Amniotic stem cell (primary cell): ENCODE measurements around the gene UNC79.
"Not testable (repeated sequence)": the region's sequence is repeated elsewhere in the genome, so short reads cannot be mapped to it uniquely, and the experiment has no call there.

Experiments
- DNase-seq: peaks from one replicate; lab custom pipeline; 2025; lab: John Stamatoyannopoulos, UW

UNC79 gene

DNA sequence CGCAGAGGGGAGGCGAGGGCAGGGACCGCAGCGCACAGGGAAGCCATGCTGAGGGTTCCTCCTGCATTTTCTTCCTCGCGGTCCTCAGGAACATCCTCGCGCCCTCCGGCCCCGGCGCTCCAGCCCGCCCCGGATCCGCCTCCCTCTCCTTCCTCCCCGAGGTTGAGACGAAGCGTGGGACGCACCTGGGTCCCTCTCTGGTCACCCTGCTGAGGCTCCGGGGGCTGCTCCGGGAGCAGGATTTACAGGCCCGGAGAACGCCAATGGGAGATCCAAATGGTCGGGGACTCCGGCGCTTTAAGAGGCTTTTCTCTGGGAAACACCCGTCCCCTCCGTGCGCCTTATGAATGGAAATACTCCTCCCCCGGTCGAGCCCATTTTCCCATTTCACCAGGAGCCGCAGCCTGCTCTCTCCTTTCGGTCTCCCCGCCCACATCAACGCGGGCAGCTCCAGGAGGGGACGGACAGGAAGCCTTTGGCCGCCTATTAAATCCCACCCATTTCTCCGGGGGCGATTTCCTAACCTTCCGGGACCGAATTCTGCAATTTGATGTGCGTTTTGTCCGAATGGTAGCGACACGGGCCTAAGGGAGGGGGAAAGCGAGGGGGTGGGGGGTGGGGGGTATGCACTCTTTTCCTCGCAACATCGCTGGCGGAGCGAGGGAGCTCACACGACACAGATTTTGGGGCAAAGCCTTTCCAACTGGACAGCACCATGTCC, at the start of gene UNC79:
TSS of gene UNC79 (plus strand) at position 625 of the 721 bp plus-strand sequence. CDS start at position 716, 91 bp downstream.
- DNase-seq, result no peak

DNA sequence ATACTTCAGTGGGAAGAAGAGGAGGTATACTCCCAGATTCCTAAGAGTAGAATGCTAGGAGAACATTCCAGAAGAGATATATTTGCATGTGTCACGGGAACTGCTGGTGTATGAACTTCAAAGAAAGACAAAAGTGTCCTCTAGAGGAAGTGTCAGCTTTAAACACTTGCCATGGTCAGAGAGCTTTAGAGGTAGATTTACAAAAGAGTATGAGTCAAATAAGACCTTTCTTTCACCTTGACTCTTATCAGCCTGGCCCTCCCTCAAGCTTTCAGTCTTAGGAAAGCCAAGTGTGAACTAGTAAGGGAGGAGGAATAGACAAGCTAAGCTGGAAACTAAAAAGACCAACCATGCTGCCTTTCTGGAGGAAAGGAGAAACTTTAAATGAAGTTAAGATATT, 49.1 kb upstream of the UNC79 start:
- no peak for DNase-seq

DNA sequence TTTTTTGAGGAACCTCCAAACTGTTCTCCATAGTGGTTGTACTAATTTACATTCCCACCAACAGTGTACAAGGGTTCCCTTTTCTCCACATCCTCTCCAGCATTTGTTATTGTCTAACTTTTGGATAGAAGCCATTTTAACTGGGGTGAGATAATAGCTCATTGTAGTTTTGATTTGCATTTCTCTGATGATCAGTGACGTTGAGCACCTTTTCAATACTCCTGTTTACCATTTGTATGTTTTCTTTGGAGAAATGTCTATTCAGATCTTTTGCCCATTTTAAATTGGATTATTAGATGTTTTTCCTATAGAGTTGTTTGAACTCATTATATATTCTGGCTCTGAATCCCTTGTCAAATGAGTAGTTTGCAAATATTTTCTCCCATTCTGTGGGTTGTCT, 46.5 kb upstream of the UNC79 start:
- not testable (repeated sequence) for DNase-seq

DNA sequence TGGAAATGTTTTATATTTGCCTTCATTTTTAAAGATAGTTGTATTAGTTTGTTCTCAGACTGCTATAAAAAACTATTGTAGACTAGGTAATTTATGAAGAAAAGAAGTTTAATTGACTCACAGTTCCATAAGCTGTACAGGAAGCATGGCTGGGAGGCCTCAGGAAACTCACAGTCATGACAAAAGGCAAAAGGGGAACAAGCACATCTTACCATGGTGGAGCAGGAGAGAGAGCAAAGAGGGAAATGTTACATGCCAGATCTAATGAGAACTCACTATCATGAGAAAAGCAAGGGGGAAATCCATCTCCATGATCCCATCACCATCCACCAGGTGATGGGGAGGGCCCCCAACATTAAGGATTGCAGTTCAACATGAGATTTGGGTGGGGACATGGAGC, 35.5 kb upstream of the UNC79 start:
- no peak for DNase-seq

DNA sequence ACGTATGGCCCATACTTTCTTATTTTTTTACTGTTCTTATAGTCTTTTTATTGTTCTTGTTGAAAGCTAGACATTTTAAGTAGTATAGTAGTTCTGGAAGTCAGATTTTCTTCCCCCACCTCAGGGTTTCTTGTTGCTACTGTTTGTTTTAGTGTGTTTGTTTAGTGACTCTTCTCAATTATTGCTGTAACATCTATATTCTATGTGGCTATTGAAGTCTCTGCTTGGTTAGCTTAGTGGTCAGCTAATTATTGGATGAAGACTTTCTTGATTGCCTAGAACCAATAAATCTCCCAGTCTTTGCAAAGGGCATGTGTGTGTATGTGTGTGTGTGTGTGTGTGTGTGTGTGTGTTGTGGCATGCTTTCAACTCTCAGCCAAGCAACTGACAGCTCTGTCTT, 34.3 kb upstream of the UNC79 start:
- DNase-seq, result no peak

DNA sequence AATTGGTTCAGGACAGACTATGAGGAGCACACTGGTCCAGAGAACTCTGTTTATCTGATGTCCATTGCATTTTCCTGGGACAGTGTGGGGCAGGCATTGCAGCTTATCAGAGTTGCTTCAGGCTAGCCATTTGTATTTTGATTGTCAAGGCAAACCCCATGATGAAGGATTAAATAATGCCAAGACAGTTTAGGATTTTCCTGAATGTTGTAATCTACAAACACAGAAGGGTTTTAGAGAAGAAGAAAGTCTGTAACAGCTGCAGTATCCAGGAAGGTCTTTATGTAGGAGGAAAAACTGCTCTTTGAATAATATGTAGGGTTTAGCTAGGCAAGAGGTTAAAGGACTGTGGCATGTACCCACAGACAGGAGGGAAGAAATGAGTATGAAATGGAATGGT, 32.2 kb upstream of the UNC79 start:
- DNase-seq, result no peak

DNA sequence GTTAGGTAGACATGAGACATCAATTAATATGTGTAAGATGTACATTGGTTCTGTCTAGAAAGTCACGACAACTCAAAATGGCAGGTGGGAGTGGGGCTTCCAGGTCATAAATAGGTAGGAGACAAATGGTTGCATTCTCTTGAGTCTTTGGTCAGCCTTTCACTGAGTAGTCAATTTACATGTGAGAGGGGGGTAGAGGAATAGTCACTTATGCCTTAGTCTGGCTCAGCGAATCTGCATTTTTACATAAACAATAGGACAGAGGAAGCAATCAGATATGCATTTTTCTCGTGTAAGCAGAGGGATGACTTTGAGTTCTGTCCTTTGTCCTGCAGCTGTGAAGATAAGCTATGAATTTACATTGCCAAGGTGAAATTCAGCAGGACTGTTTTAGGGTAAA, 27.8 kb upstream of the UNC79 start:
- DNase-seq, result no peak

DNA sequence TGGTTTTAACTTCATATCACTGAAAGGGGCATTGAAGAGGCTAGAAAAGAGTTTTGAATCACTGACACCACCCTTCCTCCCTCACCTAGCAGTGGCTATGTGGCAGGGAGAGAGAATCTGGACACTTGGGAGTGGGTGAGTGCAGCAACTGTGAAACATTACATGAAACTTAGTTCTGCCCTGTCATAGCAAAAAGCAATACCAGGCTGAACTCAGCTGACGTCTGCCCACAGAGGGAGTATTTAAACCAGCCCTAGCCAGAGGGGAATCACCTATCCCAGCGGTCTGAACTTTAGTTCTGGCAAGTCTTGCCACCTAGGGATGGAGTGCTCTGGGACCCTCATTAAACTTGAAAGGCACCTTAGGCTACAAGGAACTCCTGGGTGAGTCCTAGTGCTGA, 20.7 kb upstream of the UNC79 start:
- DNase-seq, result no peak

DNA sequence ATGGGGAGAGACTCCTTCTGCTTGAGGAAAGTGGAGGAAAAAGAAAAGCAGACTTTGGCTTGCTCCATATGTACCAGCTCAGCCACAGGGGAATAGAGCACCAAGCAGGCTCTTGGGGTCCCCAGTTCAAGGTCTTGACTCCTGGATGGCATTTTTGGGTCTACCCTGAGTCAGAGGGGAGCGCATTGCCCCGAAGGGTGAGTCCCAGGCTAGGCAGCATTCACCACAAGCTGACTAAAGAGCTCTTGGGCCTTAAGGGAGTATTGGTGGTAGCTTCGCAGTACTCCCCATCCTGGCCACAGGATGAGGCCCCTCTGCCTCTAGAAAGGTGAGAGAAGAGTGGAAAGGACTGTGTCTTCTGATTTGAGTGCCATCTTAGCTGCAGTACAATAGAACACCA, 19.8 kb upstream of the UNC79 start:
- DNase-seq, result no peak

DNA sequence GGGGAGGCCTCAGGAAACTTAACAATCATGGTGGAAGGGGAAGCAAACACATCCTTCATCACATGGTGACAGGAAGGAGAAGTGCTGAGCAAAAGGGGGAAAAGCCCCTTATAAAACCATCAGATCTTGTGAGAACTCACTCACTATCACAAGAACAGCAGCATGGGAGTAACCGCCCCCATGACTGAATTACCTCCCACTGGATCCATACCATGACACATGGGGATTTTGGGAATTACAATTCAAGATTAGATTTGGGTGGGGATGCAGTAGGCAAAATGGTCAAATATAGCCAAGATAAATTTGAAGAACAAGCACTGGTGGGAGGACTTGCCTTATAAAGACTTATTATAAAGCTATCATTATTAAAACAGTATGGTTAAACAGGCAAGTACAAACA, 5.6 kb upstream of the UNC79 start:
- not testable (repeated sequence) for DNase-seq

DNA sequence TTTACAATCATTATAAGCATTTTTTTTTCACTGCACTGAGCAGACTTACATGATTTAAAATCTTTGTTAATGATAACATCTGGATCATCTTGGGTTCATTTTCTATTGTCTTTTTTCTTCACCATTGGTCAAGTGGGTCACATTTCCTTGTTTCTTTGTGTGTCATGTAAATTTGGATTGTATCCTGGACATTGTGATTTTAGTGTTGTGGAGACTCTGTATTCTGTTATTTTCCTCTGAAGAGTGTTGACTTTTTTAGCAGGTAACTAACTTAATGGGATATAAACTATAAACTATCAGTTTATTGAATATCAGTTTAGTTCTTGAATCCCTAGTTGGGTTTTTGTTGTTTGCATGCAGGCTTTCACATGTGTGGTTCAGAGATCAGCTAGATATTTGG, 4.0 kb upstream of the UNC79 start:
- DNase-seq, result no peak

DNA sequence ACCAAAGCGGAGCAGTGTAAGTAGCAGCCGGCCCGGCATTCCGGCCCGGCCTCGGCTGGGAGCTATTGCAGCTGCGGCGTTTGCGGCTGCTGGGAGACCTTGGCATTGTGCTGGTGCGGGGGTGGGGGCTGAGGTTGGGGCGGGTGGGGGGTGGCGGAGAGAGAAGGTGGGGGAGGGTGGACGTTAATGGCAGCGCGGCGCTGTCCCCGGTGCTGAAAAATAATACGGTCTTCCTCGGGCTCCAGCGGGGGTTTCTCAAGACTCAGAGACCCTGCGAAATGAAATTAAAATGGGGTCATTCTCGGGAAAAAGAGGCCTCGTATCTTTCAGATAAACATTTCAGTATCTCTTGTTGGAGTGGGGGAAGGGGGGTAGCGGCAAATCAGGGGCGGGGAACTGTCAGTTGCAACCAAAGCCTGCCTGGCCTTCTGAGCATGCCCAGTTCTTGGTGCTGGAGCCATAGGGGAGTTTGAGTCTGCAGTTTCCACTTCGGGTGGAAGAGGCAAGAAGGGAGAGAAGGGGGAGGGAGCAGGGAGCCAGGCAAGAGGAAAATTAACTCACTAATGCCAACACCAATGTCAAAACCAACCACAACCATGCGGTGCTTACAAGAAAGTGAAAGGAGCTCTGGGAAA, 414 bp downstream of the UNC79 start:
- DNase-seq, result no peak

DNA sequence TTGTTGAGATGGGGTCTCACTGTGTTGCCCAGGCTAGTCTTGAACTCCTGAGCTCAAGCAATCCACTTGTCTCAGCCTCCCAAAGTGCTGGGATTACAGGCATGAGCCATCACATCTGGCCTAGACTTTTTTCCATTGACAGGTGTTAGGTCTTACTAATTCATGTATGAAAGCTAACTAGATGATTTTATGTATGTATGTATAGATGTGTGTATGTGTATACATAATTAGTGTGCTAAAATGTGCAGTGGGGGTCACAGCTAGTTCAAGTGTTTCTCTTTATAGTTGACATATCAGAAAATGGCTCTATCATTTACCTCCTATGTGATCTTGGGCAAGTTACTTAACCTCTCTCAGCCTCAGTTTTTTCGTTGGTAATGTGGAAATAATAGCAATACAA, 23.5 kb downstream of the UNC79 start:
- no peak for DNase-seq

DNA sequence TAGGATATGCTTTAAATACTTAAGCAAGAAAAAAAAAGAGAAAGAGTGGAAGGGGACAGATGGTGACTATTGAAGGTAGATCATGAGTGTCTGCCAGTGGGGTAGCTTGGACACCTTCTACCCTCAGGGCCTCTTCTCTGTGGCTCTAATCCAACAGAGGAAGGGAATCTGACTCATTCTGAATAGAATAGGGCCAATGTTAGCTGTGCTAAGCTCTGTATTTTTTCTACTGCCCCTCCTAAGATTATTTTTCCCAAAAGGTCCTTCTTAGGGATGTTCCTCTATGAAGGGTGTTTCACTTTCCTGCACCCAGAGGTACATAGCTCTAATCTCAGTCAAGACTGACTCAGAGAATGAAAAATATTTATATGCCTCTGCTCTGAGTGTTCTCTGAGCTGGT, 25.6 kb downstream of the UNC79 start:
- no peak for DNase-seq

DNA sequence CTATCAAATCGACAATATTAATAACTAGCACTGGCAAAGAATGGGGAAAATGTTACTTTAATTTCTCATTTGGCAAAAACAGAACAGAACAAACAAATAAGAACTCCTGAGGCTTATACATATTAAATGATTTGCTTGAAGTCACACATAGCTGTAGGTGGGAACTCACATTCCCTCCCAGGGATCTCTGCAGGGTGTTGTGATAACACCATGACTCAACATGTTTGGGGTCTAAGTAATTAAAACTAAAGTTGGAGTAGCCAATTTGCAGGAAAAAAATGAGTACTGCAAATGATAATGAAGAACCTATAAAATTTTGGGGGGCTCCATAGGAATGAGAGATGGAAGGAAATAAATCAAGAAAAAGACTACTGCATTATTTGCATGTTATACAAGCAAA, 27.5 kb downstream of the UNC79 start:
- no peak for DNase-seq

DNA sequence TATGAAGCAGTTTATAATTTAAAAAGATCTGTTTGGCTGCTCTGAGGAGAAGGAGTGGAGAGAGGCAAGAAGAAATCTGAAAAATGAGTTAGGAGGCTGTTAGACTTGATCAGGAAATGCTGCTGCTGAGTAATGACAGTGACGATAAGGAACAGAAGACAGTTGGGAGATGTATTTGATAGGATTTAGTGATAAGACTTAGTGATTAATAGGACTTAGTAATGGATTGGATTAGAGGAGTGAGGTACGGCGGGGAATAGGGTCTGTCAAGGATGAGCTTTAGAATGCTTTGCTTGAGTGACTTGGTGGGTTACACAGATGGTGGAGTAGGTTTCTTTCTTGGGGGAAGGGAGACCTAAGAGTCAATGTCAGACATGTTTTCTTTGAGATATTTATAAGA, 31.7 kb downstream of the UNC79 start:
- no peak for DNase-seq

DNA sequence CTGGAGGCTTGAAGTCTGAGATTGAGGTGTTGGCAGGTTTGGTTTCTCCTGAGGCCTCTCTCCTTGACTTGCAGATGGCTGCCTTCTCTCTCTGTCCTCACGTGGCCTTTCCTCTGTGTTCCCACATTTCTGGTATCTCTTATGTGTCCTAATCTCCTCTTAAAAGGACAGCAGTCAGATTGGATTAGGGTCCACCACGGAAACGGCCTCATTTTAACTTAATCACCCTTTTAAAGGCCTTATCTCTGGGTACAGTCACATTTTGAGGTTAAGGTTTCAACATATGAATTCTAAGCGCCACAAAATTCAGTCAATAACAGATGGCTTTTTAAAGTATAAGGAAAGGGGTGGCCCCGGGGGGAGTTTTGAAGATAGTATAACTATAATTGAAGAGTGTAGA, 33.5 kb downstream of the UNC79 start:
- no peak for DNase-seq

DNA sequence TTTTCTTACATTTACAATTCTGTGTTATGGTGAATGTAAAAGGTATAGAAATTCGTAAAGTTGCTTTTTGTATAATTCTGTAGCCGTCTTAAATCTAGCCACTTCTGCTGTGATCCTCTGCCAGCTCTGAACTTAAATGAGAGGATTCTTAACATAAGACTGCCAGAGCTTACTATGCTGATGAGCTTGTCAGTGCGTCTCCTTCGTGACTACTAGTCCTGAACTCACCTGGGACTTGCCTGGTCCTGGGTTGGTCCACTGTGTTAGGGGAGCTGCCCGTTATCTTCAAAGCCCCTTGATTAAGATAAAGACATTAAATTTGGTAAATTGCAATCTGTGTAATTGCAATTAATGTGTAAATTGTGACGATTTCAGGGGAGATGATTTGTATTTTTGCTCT, 44.7 kb downstream of the UNC79 start:
- no peak for DNase-seq

DNA sequence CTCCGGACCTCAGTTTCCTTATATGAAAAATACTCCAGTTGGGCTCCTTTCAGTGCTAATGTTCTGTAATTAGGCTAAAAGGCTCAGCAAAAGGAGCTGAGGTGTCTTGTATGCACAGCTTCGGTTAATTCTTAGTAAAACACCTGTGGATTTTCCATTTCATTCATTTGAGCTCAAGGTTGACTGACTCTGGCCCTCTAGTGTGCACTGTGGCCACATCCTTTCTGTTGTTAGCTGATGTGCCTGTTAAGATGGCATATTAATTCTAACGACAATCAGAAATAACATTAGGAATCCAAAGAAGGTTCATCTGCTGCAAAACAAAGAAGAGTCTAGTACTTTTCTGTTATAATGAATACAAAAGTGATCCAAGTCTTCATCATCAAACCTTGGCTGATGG, 45.6 kb downstream of the UNC79 start:
- no peak for DNase-seq

DNA sequence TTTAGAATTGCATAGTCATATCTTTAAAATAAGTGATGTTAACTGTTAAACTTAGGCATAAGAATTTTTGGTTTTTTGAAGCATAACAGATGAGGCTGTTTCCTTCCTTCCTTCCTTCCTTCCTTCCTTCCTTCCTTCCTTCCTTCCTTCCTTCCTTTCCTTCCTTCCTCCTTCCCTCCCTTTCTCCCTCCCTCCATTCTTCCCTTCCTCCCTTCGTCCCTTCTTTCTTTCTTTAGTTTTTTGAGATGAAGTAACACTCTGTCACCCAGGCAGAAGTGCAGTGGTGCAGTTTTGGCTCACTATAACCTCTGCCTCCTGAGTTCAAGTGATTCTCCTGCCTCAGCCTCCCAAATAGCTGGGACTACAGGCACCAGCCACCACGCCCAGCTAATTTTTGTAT, 48.3 kb downstream of the UNC79 start:
- DNase-seq, result not testable (repeated sequence)

DNA sequence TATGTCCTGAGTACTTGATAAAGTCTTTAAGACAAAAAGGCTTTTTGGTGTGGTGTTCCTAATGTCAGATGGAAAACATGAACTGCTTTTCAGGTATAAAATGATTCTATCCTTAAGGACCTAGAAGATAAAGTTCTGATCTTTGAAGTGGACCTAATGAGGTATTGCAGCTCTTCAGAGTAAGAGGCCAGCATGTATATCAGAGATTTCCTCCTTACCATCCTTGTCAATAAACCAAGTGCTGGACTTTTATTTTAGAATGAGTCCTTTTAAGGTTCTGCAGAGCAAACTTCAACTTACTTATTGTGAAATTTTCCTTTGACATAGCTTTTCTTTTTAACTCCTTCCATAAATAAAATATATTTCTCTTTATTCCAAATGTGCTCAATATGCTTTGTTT, 50.1 kb downstream of the UNC79 start:
- DNase-seq, result no peak

DNA sequence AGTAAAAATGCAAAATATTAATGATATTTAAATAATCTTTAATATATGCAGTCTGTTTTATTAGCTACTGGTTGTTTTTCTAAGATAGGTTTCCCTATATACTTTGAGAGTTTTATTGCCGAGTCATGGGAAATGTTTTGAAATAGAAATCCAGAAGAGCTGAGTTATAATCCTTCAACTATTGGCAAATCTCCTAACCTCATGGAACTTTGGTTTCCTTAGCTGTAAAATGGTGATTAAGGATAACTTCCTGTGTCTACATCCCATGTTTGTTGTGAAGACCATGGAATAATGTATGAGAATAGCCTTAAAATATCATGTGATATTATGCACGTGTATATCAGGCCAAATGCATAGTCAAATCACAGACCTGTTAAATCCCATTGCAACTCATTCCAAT, 51.0 kb downstream of the UNC79 start:
- DNase-seq, result no peak

DNA sequence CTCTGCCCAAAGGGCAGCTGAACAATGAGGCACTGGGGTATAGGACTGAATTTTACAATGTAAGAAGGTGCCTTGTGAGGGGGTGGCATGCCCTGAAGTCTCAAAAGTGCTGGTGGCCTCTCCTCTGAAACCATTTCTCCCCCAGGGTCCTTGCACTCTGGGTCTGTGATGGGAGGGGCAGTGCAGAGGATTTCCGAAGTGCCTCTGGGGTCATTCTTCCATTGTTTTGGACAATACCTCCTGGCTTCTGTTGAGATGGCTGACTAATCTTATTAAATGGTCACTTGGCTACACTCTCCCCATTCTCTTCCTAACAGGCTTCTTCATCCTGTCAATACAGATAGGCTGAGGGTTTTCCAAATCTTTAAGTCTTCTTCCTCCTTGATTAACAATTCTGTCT, 59.3 kb downstream of the UNC79 start:
- DNase-seq, result no peak

DNA sequence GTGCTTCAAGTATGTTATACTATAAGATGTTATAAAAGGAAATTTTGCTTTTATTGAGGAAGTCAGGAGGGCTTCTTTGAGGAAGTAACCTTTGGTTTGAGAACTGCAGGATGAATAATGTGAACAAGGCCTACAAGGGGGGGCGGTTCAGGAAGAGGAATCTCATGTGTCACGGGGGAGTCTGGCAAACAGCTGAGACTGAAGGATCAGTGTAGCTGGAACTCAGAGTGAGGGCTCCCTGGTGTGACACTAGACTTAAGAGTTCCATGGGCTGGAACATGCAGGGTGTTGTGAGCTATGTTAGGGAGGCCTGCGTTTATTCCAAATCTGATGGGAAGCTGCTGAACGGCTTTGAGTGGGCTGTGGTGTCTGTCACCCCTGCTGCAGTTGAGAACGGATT, 62.3 kb downstream of the UNC79 start:
- no peak for DNase-seq
